ENCODE measurements around the gene NAA50.

DNA sequence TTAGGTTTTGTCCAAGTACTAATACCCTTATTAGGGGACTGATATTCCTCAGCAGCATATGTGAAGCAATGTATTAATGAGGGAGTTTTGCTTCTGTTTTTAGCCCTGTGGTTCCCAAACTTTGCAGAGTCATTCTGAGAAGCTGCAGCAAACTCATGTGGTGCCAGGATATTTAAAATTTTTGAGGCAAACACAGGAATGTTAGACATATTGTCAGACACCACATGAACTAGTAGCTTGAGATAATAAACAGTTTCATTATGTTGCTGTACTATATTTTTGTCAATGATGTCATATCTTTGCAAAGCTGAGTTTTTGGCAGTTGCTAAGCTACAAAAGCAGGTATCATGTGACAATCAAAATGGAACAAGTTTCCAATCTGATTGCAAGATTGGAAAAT lies 37.4 kb upstream of the NAA50 start:
- TF ChIP-seq, protein P1, sequence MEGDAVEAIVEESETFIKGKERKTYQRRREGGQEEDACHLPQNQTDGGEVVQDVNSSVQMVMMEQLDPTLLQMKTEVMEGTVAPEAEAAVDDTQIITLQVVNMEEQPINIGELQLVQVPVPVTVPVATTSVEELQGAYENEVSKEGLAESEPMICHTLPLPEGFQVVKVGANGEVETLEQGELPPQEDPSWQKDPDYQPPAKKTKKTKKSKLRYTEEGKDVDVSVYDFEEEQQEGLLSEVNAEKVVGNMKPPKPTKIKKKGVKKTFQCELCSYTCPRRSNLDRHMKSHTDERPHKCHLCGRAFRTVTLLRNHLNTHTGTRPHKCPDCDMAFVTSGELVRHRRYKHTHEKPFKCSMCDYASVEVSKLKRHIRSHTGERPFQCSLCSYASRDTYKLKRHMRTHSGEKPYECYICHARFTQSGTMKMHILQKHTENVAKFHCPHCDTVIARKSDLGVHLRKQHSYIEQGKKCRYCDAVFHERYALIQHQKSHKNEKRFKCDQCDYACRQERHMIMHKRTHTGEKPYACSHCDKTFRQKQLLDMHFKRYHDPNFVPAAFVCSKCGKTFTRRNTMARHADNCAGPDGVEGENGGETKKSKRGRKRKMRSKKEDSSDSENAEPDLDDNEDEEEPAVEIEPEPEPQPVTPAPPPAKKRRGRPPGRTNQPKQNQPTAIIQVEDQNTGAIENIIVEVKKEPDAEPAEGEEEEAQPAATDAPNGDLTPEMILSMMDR (conservative IDR thresholded peaks at IDR 0.05; ENCODE audit: low read depth in 2 of 2) = no peak
- TF ChIP-seq POLR2AphosphoS5 (IDR thresholded peaks at IDR 0.05; ENCODE audit: low read depth) = no peak
- TF ChIP-seq NANOG (IDR thresholded peaks at IDR 0.05; ENCODE audit: borderline replicate concordance) = no peak
- TF ChIP-seq EZH2 (IDR thresholded peaks at IDR 0.05; ENCODE audit: low read depth, unreplicated experiment) = no peak
- TF ChIP-seq CREB1 (CRISPR knock-in tag; IDR thresholded peaks at IDR 0.05; ENCODE audit: low read depth) = no peak

All from GM23338 (cell line).